ENCODE data around the gene BMF.

The BMF gene

GRCh38 chr15:40092256-40092978, 16.3 kb downstream of the BMF start:
- no peak overlapping the region for H3K4me3 ChIP-seq (replicated peaks; ENCODE audit: insufficient read depth, low read length)
- TF ChIP-seq GABPA (IDR thresholded peaks at IDR 0.05; ENCODE audit: low read depth) (no peak), CTCF (IDR thresholded peaks at IDR 0.05; ENCODE audit: insufficient read depth, low read length) (no peak), SPI1 (IDR thresholded peaks at IDR 0.05; ENCODE audit: borderline replicate concordance, low read depth) (no peak), POLR2AphosphoS5 (IDR thresholded peaks at IDR 0.05; ENCODE audit: low read depth) (no peak)
- TF ChIP-seq, protein P1, sequence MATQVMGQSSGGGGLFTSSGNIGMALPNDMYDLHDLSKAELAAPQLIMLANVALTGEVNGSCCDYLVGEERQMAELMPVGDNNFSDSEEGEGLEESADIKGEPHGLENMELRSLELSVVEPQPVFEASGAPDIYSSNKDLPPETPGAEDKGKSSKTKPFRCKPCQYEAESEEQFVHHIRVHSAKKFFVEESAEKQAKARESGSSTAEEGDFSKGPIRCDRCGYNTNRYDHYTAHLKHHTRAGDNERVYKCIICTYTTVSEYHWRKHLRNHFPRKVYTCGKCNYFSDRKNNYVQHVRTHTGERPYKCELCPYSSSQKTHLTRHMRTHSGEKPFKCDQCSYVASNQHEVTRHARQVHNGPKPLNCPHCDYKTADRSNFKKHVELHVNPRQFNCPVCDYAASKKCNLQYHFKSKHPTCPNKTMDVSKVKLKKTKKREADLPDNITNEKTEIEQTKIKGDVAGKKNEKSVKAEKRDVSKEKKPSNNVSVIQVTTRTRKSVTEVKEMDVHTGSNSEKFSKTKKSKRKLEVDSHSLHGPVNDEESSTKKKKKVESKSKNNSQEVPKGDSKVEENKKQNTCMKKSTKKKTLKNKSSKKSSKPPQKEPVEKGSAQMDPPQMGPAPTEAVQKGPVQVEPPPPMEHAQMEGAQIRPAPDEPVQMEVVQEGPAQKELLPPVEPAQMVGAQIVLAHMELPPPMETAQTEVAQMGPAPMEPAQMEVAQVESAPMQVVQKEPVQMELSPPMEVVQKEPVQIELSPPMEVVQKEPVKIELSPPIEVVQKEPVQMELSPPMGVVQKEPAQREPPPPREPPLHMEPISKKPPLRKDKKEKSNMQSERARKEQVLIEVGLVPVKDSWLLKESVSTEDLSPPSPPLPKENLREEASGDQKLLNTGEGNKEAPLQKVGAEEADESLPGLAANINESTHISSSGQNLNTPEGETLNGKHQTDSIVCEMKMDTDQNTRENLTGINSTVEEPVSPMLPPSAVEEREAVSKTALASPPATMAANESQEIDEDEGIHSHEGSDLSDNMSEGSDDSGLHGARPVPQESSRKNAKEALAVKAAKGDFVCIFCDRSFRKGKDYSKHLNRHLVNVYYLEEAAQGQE (IDR thresholded peaks at IDR 0.05; ENCODE audit: insufficient replicate concordance, low read depth) = no peak
- DNase-seq (ENCODE audit: low read depth in 1 of 2, low spot score in 1 of 2) = no peak
- no peaks in the 10 kb centered on the region for H3K27me3 ChIP-seq (ENCODE audit: insufficient read depth, poor library complexity, severe bottlenecking)
- no peak overlapping the region for H3K27ac ChIP-seq (replicated peaks)

DNA sequence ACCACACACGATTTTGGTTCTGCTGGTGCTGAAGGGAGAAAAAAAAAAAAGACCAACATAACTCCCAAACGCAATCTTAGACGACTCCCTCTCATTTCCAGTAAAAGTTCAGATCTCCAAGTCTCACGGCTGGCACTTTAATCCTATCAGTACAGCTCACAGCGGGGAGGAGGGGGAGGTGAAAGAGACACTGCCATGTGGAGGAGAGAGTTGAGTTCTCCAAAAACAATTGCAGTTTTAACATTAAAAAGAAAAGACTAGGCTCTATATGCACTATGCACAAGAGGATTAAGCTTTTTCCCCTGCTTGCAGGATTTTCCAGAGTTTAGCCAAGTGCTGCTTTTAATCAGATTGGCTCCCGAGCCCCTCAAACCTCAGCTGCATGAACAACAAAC, 16.8 kb downstream of the BMF start:
- Histone ChIP-seq H3K27ac (replicated peaks) (no peak overlapping the region), H3K4me3 (replicated peaks; ENCODE audit: insufficient read depth, low read length) (no peak overlapping the region), H3K27me3 (ENCODE audit: insufficient read depth, poor library complexity, severe bottlenecking) (no peaks in the 10 kb centered on the region)
- no peak for DNase-seq (ENCODE audit: low read depth in 1 of 2, low spot score in 1 of 2)
- TF ChIP-seq POLR2AphosphoS5 (IDR thresholded peaks at IDR 0.05; ENCODE audit: low read depth) = no peak

DNA sequence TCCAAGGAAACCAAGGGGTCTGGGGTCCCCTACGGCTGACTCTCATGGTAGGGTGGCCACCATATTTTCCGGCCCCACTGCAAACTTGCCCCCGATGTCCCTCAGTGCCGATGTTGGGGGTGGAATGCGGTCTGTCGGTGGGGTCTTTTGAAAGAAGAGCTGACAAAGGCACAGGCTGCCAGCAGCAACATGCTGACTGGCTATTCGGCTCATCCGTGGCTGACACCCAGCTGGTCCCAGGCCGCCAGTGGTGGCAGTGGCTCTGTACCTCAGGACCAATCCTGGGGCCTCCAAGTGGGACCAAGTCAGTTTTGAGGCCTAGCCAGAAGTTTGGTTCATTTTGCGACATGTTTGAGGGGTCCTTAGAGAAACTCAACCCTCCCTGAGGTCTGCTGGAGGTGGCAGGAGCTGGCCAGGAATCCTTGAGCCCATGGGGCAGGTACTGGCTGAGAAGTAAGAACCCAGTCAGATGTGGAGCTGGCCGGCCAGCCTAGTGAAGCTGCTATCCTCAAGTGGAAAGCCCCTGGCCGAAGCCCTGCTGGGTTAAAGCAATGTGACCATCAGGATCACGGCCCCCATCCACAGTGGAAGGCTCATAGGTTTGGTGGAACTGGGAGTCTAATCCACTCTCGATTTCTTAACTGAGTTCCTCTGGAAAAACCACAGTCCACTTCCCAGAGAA, 17.8 kb downstream of the BMF start:
- DNase-seq (ENCODE audit: low read depth in 1 of 2, low spot score in 1 of 2) = no peak
- Histone ChIP-seq H3K4me3 (replicated peaks; ENCODE audit: insufficient read depth, low read length) (no peak overlapping the region), H3K27me3 (ENCODE audit: insufficient read depth, poor library complexity, severe bottlenecking) (no peaks in the 10 kb centered on the region), H3K27ac (replicated peaks) (no peak overlapping the region)
- TF ChIP-seq CTCF (IDR thresholded peaks at IDR 0.05; ENCODE audit: insufficient read depth, low read length) (no peak), GABPA (IDR thresholded peaks at IDR 0.05; ENCODE audit: low read depth) (no peak), SPI1 (IDR thresholded peaks at IDR 0.05; ENCODE audit: borderline replicate concordance, low read depth) (no peak), POLR2AphosphoS5 (IDR thresholded peaks at IDR 0.05; ENCODE audit: low read depth) (no peak)
- TF ChIP-seq, protein P1 (IDR thresholded peaks at IDR 0.05; ENCODE audit: insufficient replicate concordance, low read depth) = no peak

- Histone ChIP-seq H3K27ac (replicated peaks) (no peak overlapping the region; the same call in 1 of the 2 replicates), H3K4me3 (replicated peaks; ENCODE audit: insufficient read depth, low read length) (no peak overlapping the region), H3K27me3 (ENCODE audit: insufficient read depth, poor library complexity, severe bottlenecking) (no peaks in the 10 kb centered on the region)
- TF ChIP-seq, protein P1 (IDR thresholded peaks at IDR 0.05; ENCODE audit: insufficient replicate concordance, low read depth) = no peak
- TF ChIP-seq GABPA (IDR thresholded peaks at IDR 0.05; ENCODE audit: low read depth) = no peak
- TF ChIP-seq POLR2AphosphoS5 (IDR thresholded peaks at IDR 0.05; ENCODE audit: low read depth) = no peak
- TF ChIP-seq CTCF (IDR thresholded peaks at IDR 0.05; ENCODE audit: insufficient read depth, low read length) = no peak
- TF ChIP-seq SPI1 (IDR thresholded peaks at IDR 0.05; ENCODE audit: borderline replicate concordance, low read depth) = no peak
- DNase-seq (ENCODE audit: low read depth in 1 of 2, low spot score in 1 of 2) = no peak
Observed at GRCh38 chr15:40088929-40089755, 19.5 kb downstream of the BMF start.
